Esophagus squamous epithelium (tissue), 4 donors: ENCODE data around the gene TSPAN5.
"Not testable (repeated sequence)": the region's sequence is repeated elsewhere in the genome, so short reads cannot be mapped to it uniquely, and the experiment has no call there.

Source experiments
- POLR2A ChIP-seq, 4 donors: fragments of 450-650 bp; IDR thresholded peaks; one replicate each; pipeline ENCODE4 v1.6.1; 2017; ENCODE audit warnings: antibody characterized with exemption in 4 of 4, mild to moderate bottlenecking in 4 of 4, moderate library complexity in 3 of 4
- TF ChIP-seq, protein P1 (sequence below), 6 experiments: fragments of 450-650 bp in 4 of 6; fragments of 200-600 bp in 2 of 6; sonication (generic) in 2 of 6; IDR thresholded peaks; one replicate each; pipeline ENCODE4 v1.5.1; 2016 to 2019; ENCODE audit warnings: antibody characterized with exemption in 6 of 6, mild to moderate bottlenecking in 4 of 6, moderate library complexity in 4 of 6

DNA sequence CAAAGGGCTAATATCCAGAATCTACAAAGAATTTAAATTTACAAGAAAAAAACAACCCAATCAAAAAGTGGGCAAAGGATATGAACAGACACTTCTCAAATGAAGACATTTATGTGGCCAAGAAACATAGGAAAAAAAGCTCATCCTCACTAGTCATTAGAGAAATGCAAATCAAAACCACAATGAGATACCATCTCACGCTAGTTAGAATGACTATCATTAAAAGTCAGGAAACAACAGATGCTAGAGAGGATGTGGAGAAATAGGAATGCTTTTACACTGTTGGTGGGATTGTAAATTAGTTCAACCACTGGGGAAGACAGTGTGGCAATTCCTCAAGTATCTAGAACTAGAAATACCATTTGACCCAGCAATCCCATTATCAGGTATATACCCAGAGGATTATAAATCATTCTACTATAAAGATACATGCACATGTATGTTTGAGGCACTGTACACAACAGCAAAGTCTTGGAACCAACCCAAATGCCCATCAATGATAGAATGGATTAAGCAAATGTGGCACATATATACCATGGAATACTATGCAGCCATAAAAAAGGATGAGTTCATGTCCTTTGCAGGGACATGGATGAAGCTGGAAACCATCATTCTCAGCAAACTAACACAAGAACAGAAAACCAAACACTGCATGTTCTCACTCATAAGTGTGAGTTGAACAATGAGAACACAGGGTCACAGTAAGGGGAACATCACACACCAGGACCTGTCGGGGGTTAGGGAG is 197.1 kb downstream of the TSPAN5 start:
- not testable (repeated sequence) for TF ChIP-seq POLR2A (IDR thresholded peaks at IDR 0.05)
- TF ChIP-seq, protein P1, sequence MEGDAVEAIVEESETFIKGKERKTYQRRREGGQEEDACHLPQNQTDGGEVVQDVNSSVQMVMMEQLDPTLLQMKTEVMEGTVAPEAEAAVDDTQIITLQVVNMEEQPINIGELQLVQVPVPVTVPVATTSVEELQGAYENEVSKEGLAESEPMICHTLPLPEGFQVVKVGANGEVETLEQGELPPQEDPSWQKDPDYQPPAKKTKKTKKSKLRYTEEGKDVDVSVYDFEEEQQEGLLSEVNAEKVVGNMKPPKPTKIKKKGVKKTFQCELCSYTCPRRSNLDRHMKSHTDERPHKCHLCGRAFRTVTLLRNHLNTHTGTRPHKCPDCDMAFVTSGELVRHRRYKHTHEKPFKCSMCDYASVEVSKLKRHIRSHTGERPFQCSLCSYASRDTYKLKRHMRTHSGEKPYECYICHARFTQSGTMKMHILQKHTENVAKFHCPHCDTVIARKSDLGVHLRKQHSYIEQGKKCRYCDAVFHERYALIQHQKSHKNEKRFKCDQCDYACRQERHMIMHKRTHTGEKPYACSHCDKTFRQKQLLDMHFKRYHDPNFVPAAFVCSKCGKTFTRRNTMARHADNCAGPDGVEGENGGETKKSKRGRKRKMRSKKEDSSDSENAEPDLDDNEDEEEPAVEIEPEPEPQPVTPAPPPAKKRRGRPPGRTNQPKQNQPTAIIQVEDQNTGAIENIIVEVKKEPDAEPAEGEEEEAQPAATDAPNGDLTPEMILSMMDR (IDR thresholded peaks at IDR 0.05), result not testable (repeated sequence)
